Tibial nerve (tissue), 4 donors: ENCODE data around the gene NAT14.

Experiments used
- CTCF ChIP-seq, 5 experiments: fragments of 200-600 bp in 3 of 5; fragments of 450-650 bp in 2 of 5; sonication (generic) in 3 of 5; IDR thresholded peaks; one replicate each; pipeline ENCODE4 v1.5.1; 2016 to 2019; ENCODE audit warnings: antibody characterized with exemption in 5 of 5, mild to moderate bottlenecking in 3 of 5, moderate library complexity in 2 of 5
- EP300 ChIP-seq, 2 donors: sonication (generic); formaldehyde crosslinking; IDR thresholded peaks; one replicate each; pipeline ENCODE4 v1.6.1; 2017; ENCODE audit warnings: antibody characterized with exemption in 2 of 2, mild to moderate bottlenecking in 1 of 2
- POLR2A ChIP-seq, 2 donors: fragments of 450-650 bp; IDR thresholded peaks; one replicate each; pipeline ENCODE4 v1.6.1; 2017; ENCODE audit warnings: antibody characterized with exemption in 2 of 2, mild to moderate bottlenecking in 2 of 2, moderate library complexity in 2 of 2

- TF ChIP-seq CTCF (IDR thresholded peaks at IDR 0.05) (no peak), POLR2A (IDR thresholded peaks at IDR 0.05) (no peak), EP300 (IDR thresholded peaks at IDR 0.05) (no peak)
These were observed 27.1 kb upstream of the NAT14 start for GRCh38 chr19:55457683-55458457.
